Measurements from ENCODE around the gene THAP3. TPM values are rescaled to one million over a fixed set of nuclear protein-coding genes. Genes with fewer than 3 reads are reported as not detected.

The THAP3 gene
- total and polyA plus RNA-seq, 2 of the 8 experiments (the other 6 are each of a cell fraction or from before 2014, with no cell fraction given): 8.2 to 15.3 TPM

- no peak within 1 kb of the TSS for H3K56ac ChIP-seq (replicated peaks; ENCODE audit: insufficient read length, low read depth, low read length)
- 34% methylated on average over 41 of the region's 58 CpGs; no CpG with 5 or more reads in 1 of the 2 experiments for WGBS, 2 experiments (ENCODE audit: extremely low coverage in 1 of 2, insufficient coverage in 1 of 2, insufficient read length in 1 of 2, insufficient replicate concordance in 2 of 2, low coverage in 1 of 2, low lambda C conversion rate in 2 of 2, missing lambda C conversion rate in 1 of 2)
- H2BK15ac ChIP-seq (ENCODE audit: low read length): peak within 1 kb of the TSS; percentile 24; the same call in 1 of the 2 replicates
- POLR2A ChIA-PET (ENCODE audit: partially characterized antibody): interaction anchor here (1.2 to 17.4 kb wide), 6 partner anchors 8 to 27 kb away, joined by 3 to 196 read pairs (median 4); partner anchors contain the start of gene KLHL21
- peak within 1 kb of the TSS; percentile 44 for H3K4ac ChIP-seq (replicated peaks; ENCODE audit: insufficient read length, low read depth, low read length)
- peaks cover 5% of the 10 kb centered on the region for H3K23me2 ChIP-seq (ENCODE audit: low read depth, low read length)
- H3K14ac ChIP-seq (ENCODE audit: insufficient read length): no peak within 1 kb of the TSS
- H3K79me2 ChIP-seq (ENCODE audit: control insufficient read depth in 1 of 2, insufficient read depth in 2 of 2, low read length in 2 of 2): peaks cover 0 to 13% of the 10 kb centered on the region in 2 experiments; a peak in 1 of 4 replicates
- H3K4me2 ChIP-seq (ENCODE audit: insufficient read depth in 1 of 2, low read depth in 2 of 2, low read length in 2 of 2): peak within 1 kb of the TSS; percentile 87 to 93
- DNase-seq (ENCODE audit: low read depth in 1 of 2, low spot score in 2 of 2) (peak; percentile 82 to 96), FAIRE-seq (peak; percentile 73)
- H3K9ac ChIP-seq (replicated peaks in 1 of 4; ENCODE audit: extremely low read depth in 1 of 4, low read depth in 3 of 4, low read length in 3 of 4): peak within 1 kb of the TSS; percentile 26 to 60 (median 54); a peak in 6 of 7 replicates
- H2BK5ac ChIP-seq (ENCODE audit: low read depth, low read length): peak within 1 kb of the TSS; percentile 76; the same call in 1 of the 2 replicates
- H4K20me1 ChIP-seq (replicated peaks in 1 of 2; ENCODE audit: control insufficient read depth in 1 of 2, insufficient read depth in 2 of 2, low read length in 2 of 2): peaks cover 0 to 15% of the 10 kb centered on the region in 2 experiments
- peak within 1 kb of the TSS; percentile 7 for H4K5ac ChIP-seq (ENCODE audit: insufficient read length, low read depth, low read length)
- H3K79me1 ChIP-seq (ENCODE audit: low read depth, low read length): peaks cover 5% of the 10 kb centered on the region
- no peaks in the 10 kb centered on the region for H3K36me3 ChIP-seq (ENCODE audit: control insufficient read depth in 2 of 4, insufficient read depth in 4 of 4, low read length in 3 of 4)
- H3K9me3 ChIP-seq (ENCODE audit: insufficient read depth in 2 of 2, low read depth in 1 of 2, low read length in 1 of 2): no peaks in the 10 kb centered on the region
- peak within 1 kb of the TSS; percentile 52 for H4K91ac ChIP-seq (replicated peaks; ENCODE audit: insufficient read length, low read length)
- peak within 1 kb of the TSS; percentile 15; the same call in 1 of the 2 replicates for H3K18ac ChIP-seq (ENCODE audit: extremely low read depth, low read length)
- CTCF ChIA-PET (ENCODE audit: partially characterized antibody): interaction anchor here (1.1 to 4.3 kb wide), 7 partner anchors 13 to 156 kb away, joined by 3 to 23 read pairs (median 4); partner anchors contain the start of genes NOL9 and TAS1R1
- no peak within 1 kb of the TSS for H2BK120ac ChIP-seq (replicated peaks; ENCODE audit: low read depth, low read length)
- peak within 1 kb of the TSS; percentile 32 for H2BK12ac ChIP-seq (ENCODE audit: low read depth, low read length)
- H4K8ac ChIP-seq (ENCODE audit: extremely low read depth, insufficient read depth, low read length): peak within 1 kb of the TSS; percentile 72
- H2AFZ ChIP-seq (ENCODE audit: low read length): peak within 1 kb of the TSS; percentile 34; the same call in 1 of the 2 replicates
- H3K27ac ChIP-seq (ENCODE audit: low read depth, low read length): peak within 1 kb of the TSS; percentile 6; the same call in 1 of the 2 replicates
- no peaks in the 10 kb centered on the region; a peak in 2 of 7 replicates for H3K27me3 ChIP-seq (replicated peaks in 1 of 4; ENCODE audit: control insufficient read depth in 3 of 4, extremely low read depth in 1 of 4, insufficient read depth in 3 of 4, low read length in 3 of 4)
- H3K4me3 ChIP-seq (ENCODE audit: extremely low read depth in 1 of 4, insufficient read depth in 2 of 4, low read depth in 3 of 4, low read length in 4 of 4): peak within 1 kb of the TSS; percentile 66 to 75 (median 72)
- H2BK20ac ChIP-seq (ENCODE audit: low read length): no peak within 1 kb of the TSS
- peaks cover 0 to 17% (median 13%) of the 10 kb centered on the region in 4 experiments; a peak in 6 of 7 replicates for H3K4me1 ChIP-seq (replicated peaks in 1 of 4; ENCODE audit: control insufficient read depth in 3 of 4, insufficient read depth in 4 of 4, low read length in 3 of 4)
- peak within 1 kb of the TSS; percentile 68 for H2AK5ac ChIP-seq (ENCODE audit: low read depth, low read length)
- no peak within 1 kb of the TSS for H3K23ac ChIP-seq (ENCODE audit: insufficient read length)
- no peak for TF ChIP-seq SUZ12 (IDR thresholded peaks at IDR 0.05; ENCODE audit: low read length)
- peak; percentile 88 for TF ChIP-seq POLR2AphosphoS5 (IDR thresholded peaks at IDR 0.05; ENCODE audit: low read depth, low read length)
- TF ChIP-seq TAF1 (IDR thresholded peaks at IDR 0.05; ENCODE audit: low read depth, low read length): peak; percentile 62
- peak; percentile 94 for TF ChIP-seq CREB1 (IDR thresholded peaks at IDR 0.05)
- TF ChIP-seq TBP (IDR thresholded peaks at IDR 0.05; ENCODE audit: low read depth, low read length): peak; percentile 58; the same call in 1 of the 2 replicates
- peak in 1 of 2 experiments; percentile 84; a peak in 2 of 4 replicates for TF ChIP-seq SIN3A (conservative IDR thresholded peaks at IDR 0.05 in 1 of 2, IDR thresholded peaks at IDR 0.05 in 1 of 2; ENCODE audit: low read depth in 1 of 2, low read length in 2 of 2)
- no peak for TF ChIP-seq PHF8 (conservative IDR thresholded peaks at IDR 0.05; ENCODE audit: low read depth, low read length)
- no peak for TF ChIP-seq SP4 (IDR thresholded peaks at IDR 0.05; ENCODE audit: low read length)
- TF ChIP-seq TEAD4 (IDR thresholded peaks at IDR 0.05; ENCODE audit: low read depth, low read length): no peak
- peak; percentile 79 for TF ChIP-seq ASH2L (IDR thresholded peaks at IDR 0.05; ENCODE audit: low read length)
- no peak for TF ChIP-seq KDM4A (IDR thresholded peaks at IDR 0.05; ENCODE audit: low read depth, low read length, severe bottlenecking)
Measured at GRCh38 chr1:6579374-6580118, 45.1 kb upstream of the THAP3 start, which contains the start of gene ZBTB48. TSS of gene ZBTB48 (plus strand) at chr1:6579994. CDS start at chr1:6580610, 616 bp downstream.

All from H1 (cell line).